ENCODE results near the gene COL15A1. TPM values are rescaled to one million over a fixed set of nuclear protein-coding genes. Genes with fewer than 3 reads are reported as not detected.

The COL15A1 gene
- total and polyA plus RNA-seq, 2 donors (not counting 1 experiment from before 2014, with no cell fraction given) = not detected

- TF ChIP-seq CTCF (IDR thresholded peaks at IDR 0.05) (peak; percentile 89), EZH2 (IDR thresholded peaks at IDR 0.05; ENCODE audit: borderline replicate concordance, insufficient read depth, low read depth, low read length, poor library complexity, severe bottlenecking) (no peak)
- no peaks in the 10 kb centered on the region for H3K27me3 Mint-ChIP-seq
- H3K9me3 Mint-ChIP-seq (ENCODE audit: insufficient read depth) = no peaks in the 10 kb centered on the region
- intact Hi-C loops (cut with micrococcal nuclease) = loop anchor here (1.0 to 5.0 kb wide), 4 partner anchors 25 to 152 kb away; no protein-coding TSS in a partner anchor
- no peaks in the 10 kb centered on the region for H3K9me3 ChIP-seq (ENCODE audit: control extremely low read depth in 1 of 3, control insufficient read depth in 2 of 3, insufficient read depth in 1 of 3, low read length in 2 of 3)
- H3K9ac ChIP-seq (ENCODE audit: low read length) = no peak overlapping the region
- H3K4me1 Mint-ChIP-seq = peaks cover 7% of the 10 kb centered on the region
- H3K27me3 ChIP-seq (replicated peaks in 1 of 4; ENCODE audit: control extremely low read depth in 1 of 4, control insufficient read depth in 3 of 4, insufficient read depth in 4 of 4, low read length in 3 of 4) = peaks cover 0 to 9% (median 0%) of the 10 kb centered on the region in 4 experiments
- H3K4me1 ChIP-seq (ENCODE audit: control insufficient read depth in 2 of 2, insufficient read depth in 2 of 2, low read length in 2 of 2) = peaks cover 0 to 12% of the 10 kb centered on the region in 2 donors
- no peaks in the 10 kb centered on the region for H3K79me2 ChIP-seq (ENCODE audit: control insufficient read depth, insufficient read depth, low read length)
- ATAC-seq (ENCODE audit: low read depth) (peak; percentile 80), DNase-seq (peak; percentile 78)
- no peak overlapping the region for H2AFZ ChIP-seq (ENCODE audit: insufficient read depth, low read depth, low read length, poor library complexity, severe bottlenecking)
- no peak overlapping the region for H3K27ac ChIP-seq (ENCODE audit: low read length in 2 of 2)
- H3K4me3 ChIP-seq (ENCODE audit: control extremely low read depth in 1 of 5, extremely low read depth in 1 of 5, insufficient read depth in 1 of 5, low read depth in 2 of 5, low read length in 4 of 5) = no peak overlapping the region
- no peaks in the 10 kb centered on the region for H4K20me1 ChIP-seq (ENCODE audit: control insufficient read depth, insufficient read depth, low read length, poor library complexity, severe bottlenecking)
- H3K27ac Mint-ChIP-seq = no peak overlapping the region
- ChIA-PET CTCF (interaction anchor here (0.6 to 11.5 kb wide), 18 partner anchors 8 to 184 kb away, joined by 3 to 439 read pairs (median 4); no protein-coding TSS in a partner anchor), POLR2A (interaction anchor here (1.0 to 1.1 kb wide), 2 partner anchors 134 to 140 kb away, joined by 3 to 6 read pairs; no protein-coding TSS in a partner anchor)
- WGBS (ENCODE audit: insufficient coverage) = 77% methylated on average over 5 of the region's 5 CpGs
- H3K4me2 ChIP-seq (replicated peaks; ENCODE audit: low read depth, low read length, poor library complexity, severe bottlenecking) = no peak overlapping the region
- H3K36me3 ChIP-seq (replicated peaks in 1 of 2; ENCODE audit: control extremely low read depth in 1 of 2, control insufficient read depth in 1 of 2, extremely low read depth in 1 of 2, insufficient read depth in 2 of 2, low read length in 1 of 2) = no peaks in the 10 kb centered on the region
- H3K4me3 Mint-ChIP-seq = no peak overlapping the region
Measured at GRCh38 chr9:99000476-99001395, 57.0 kb downstream of the COL15A1 start.
